ENCODE results near the gene SNRK. TPM values are rescaled to one million over a fixed set of nuclear protein-coding genes. Genes with fewer than 3 reads are reported as not detected.

The SNRK gene
- total RNA-seq, 1 experiment from 2014 or later = 53.3 TPM

DNA sequence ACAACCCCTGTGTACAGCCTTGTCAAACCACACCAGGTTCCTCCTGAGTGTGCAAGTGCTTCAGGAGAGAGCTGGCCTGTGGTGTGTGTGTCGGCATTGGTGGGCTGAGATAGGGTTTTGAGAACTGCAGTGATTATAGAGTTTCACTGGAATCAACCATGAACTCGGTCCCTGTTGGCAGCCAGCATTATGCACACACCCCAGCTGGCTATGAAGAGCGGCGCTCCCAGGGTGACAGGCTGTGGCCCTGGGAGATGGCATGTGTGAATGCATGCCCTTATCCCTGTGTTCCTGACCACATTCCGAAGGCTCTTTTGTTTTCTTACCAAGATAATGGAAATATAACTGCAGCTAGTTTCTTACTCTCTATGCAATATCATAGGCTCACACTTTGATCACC is 101.8 kb downstream of the SNRK start:
- Histone ChIP-seq H3K9me2 (replicated peaks; ENCODE audit: low read length) (no peaks in the 10 kb centered on the region), H2AFZ (ENCODE audit: low read length) (no peak overlapping the region), H3K79me2 (ENCODE audit: low read length) (no peaks in the 10 kb centered on the region), H4K20me1 (ENCODE audit: low read length) (no peaks in the 10 kb centered on the region), H3K36me3 (ENCODE audit: low read depth, low read length) (no peaks in the 10 kb centered on the region), H3K9ac (ENCODE audit: low read length) (no peak overlapping the region), H3K4me3 (ENCODE audit: low read length) (no peak overlapping the region), H3K27ac (ENCODE audit: low read length) (peak overlapping the region; percentile 96; the same call in 1 of the 2 replicates), H3K4me2 (ENCODE audit: low read length) (no peak overlapping the region), H3F3A (ENCODE audit: low read length, unreplicated experiment) (peaks cover 5% of the 10 kb centered on the region), H3K27me3 (ENCODE audit: low read length) (no peaks in the 10 kb centered on the region), H3K4me1 (ENCODE audit: insufficient read depth, low read length) (peaks cover 22% of the 10 kb centered on the region), H3K9me3 (ENCODE audit: low read length) (no peaks in the 10 kb centered on the region)
- ATAC-seq (no peak), DNase-seq (no peak)
- ChIA-PET CTCF (interaction anchor here (0.9 kb wide), 1 partner anchor 115 kb away, joined by 3 read pairs; no protein-coding TSS in a partner anchor), POLR2A (ENCODE audit: unreplicated experiment) (no interaction called here)
- TF ChIP-seq EZH2phosphoT487 (IDR thresholded peaks at IDR 0.05; ENCODE audit: borderline replicate concordance, low read length) (no peak), EZH2 (IDR thresholded peaks at IDR 0.05; ENCODE audit: low read length, unreplicated experiment) (no peak)
- TF ChIP-seq, protein P1, sequence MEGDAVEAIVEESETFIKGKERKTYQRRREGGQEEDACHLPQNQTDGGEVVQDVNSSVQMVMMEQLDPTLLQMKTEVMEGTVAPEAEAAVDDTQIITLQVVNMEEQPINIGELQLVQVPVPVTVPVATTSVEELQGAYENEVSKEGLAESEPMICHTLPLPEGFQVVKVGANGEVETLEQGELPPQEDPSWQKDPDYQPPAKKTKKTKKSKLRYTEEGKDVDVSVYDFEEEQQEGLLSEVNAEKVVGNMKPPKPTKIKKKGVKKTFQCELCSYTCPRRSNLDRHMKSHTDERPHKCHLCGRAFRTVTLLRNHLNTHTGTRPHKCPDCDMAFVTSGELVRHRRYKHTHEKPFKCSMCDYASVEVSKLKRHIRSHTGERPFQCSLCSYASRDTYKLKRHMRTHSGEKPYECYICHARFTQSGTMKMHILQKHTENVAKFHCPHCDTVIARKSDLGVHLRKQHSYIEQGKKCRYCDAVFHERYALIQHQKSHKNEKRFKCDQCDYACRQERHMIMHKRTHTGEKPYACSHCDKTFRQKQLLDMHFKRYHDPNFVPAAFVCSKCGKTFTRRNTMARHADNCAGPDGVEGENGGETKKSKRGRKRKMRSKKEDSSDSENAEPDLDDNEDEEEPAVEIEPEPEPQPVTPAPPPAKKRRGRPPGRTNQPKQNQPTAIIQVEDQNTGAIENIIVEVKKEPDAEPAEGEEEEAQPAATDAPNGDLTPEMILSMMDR (conservative IDR thresholded peaks at IDR 0.05; ENCODE audit: low read depth, low read length) = no peak
- intact Hi-C loops (cut with micrococcal nuclease) = loop anchor here (2.0 kb wide), 1 partner anchor 35 kb away; no protein-coding TSS in a partner anchor
- no TSS peak for BruUV-seq (replicated peaks)

DNA sequence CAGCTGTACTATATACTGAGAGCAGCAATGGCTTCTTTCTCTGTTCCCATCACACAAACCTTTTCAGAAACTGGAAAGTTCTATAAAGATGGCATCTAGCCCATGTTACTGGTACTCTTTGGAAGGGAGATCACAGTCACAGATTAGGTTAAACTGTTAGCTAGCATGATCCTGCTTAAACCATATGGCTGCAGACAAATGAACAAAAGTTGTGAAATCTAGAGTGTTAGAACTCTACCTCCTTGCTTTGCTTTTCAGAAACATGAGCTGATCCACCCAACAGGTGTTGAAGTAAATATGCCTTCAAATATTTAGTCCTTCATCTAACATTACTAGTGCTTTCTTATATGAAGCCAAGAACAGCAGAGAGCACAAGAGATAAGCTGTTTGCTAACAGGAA is 102.6 kb downstream of the SNRK start:
- Histone ChIP-seq H3K79me2 (ENCODE audit: low read length) (no peaks in the 10 kb centered on the region), H3K27ac (ENCODE audit: low read length) (peak overlapping the region; percentile 96), H3F3A (ENCODE audit: low read length, unreplicated experiment) (peaks cover 5% of the 10 kb centered on the region), H3K4me3 (ENCODE audit: low read length) (no peak overlapping the region; the same call in 1 of the 2 replicates), H3K4me2 (ENCODE audit: low read length) (peak overlapping the region; percentile 70), H2AFZ (ENCODE audit: low read length) (no peak overlapping the region), H4K20me1 (ENCODE audit: low read length) (no peaks in the 10 kb centered on the region), H3K9me2 (replicated peaks; ENCODE audit: low read length) (no peaks in the 10 kb centered on the region), H3K9ac (ENCODE audit: low read length) (peak overlapping the region; percentile 75), H3K4me1 (ENCODE audit: insufficient read depth, low read length) (peaks cover 22% of the 10 kb centered on the region), H3K9me3 (ENCODE audit: low read length) (no peaks in the 10 kb centered on the region), H3K27me3 (ENCODE audit: low read length) (no peaks in the 10 kb centered on the region), H3K36me3 (ENCODE audit: low read depth, low read length) (no peaks in the 10 kb centered on the region)
- no TSS peak for BruUV-seq (replicated peaks)
- POLR2A ChIA-PET (ENCODE audit: unreplicated experiment) = no interaction called here
- CTCF ChIA-PET = interaction anchor here (0.9 kb wide), 1 partner anchor 114 kb away, joined by 3 read pairs; no protein-coding TSS in a partner anchor
- DNase-seq (no peak), ATAC-seq (no peak)
- TF ChIP-seq, protein P1 (conservative IDR thresholded peaks at IDR 0.05; ENCODE audit: low read depth, low read length) = no peak
- TF ChIP-seq EZH2phosphoT487 (IDR thresholded peaks at IDR 0.05; ENCODE audit: borderline replicate concordance, low read length) (no peak), EZH2 (IDR thresholded peaks at IDR 0.05; ENCODE audit: low read length, unreplicated experiment) (no peak)
- intact Hi-C loops (cut with micrococcal nuclease) = loop anchor here (1.0 to 2.0 kb wide), 2 partner anchors 34 to 76 kb away; no protein-coding TSS in a partner anchor
